H1 (cell line): ENCODE measurements around the gene ADAM12. TPM values are rescaled to one million over a fixed set of nuclear protein-coding genes. Genes with fewer than 3 reads are reported as not detected.

ENCODE experiments used
- CHD1 ChIP-seq: IDR thresholded peaks from 2 replicates; pipeline ENCODE4 v1.6.1; 2012; ENCODE audit warnings: low read depth, low read length, improper control_type of control experiment
- POLR2A ChIP-seq, 2 experiments: IDR thresholded peaks; 1 replicate in 1 of 2; 2 replicates in 1 of 2; pipeline ENCODE4 v1.6.1; 2011; ENCODE audit warnings: low read depth in 2 of 2, low read length in 2 of 2, mild to moderate bottlenecking in 2 of 2; ENCODE audit errors: control extremely low read depth in 1 of 2
- TAF7 ChIP-seq: optimal IDR thresholded peaks from 2 replicates; pipeline ENCODE3; 2011; ENCODE audit warnings: low read depth, mild to moderate bottlenecking, inconsistent platforms, low read length, moderate library complexity, borderline replicate concordance
- polyA plus RNA-seq, 7 experiments: library from polyadenylated mRNA; depleted of rRNA in 3 of 7; stranded (reverse) in 5 of 7; unstranded in 2 of 7; fragments of >200 nt in 5 of 7; fragments of 200-250 nt in 2 of 7; gene quantifications; 1 replicate in 5 of 7; 2 replicates in 1 of 7; 4 replicates in 1 of 7; pipeline versions ENCODE4 v1.2.1 to v1.2.3, GENCODE V29; 2011 to 2013; ENCODE audit warnings: missing spikeins in 2 of 7, mixed read lengths in 2 of 7
- total RNA-seq: library from RNA; stranded (reverse); fragmentation: NEBNext Ultra II Directional; extraction: Animal tissue kit (Norgen Biotek cat#: 25700); gene quantifications from 2 replicates; pipeline ENCODE4 v1.2.1, GENCODE V29; 2021

ADAM12 gene
- total and polyA plus RNA-seq, 2 of the 8 experiments (the other 6 are each of a cell fraction or from before 2014, with no cell fraction given), result 0.07 to 0.17 TPM

GRCh38 chr10:126122881-126123280, 265.4 kb downstream of the ADAM12 start (continued):
- TF ChIP-seq TAF7 (no peak), CHD1 (no peak), POLR2A (IDR thresholded peaks at IDR 0.05; ENCODE audit: control extremely low read depth in 1 of 2, low read depth in 2 of 2, low read length in 2 of 2) (no peak)
